MG63 (cell line): ENCODE data around the gene CST9. TPM values are rescaled to one million over a fixed set of nuclear protein-coding genes. Genes with fewer than 3 reads are reported as not detected.

ENCODE experiments used
- total RNA-seq: library from RNA; depleted of rRNA; stranded (reverse); fragments of >200 nt; shearing (Covaris generic); gene quantifications from 2 replicates; pipeline ENCODE4 v1.2.3, GENCODE V29; 2014; ENCODE audit warnings: low replicate concordance; rRNA removed

CST9 gene
- total RNA-seq, 1 experiment from 2014 or later = not detected

Other genes starting within 250 kb of the CST9 start
- gene GZF1, start 243.7 kb downstream of the CST9 start, total RNA-seq = 7.2 and 8.2 TPM in 2 replicates
- 0.82 and 2.6 TPM in 2 replicates for gene NAPB, start 184.4 kb downstream of the CST9 start, total RNA-seq
- not detected in 2 replicates for gene CSTL1, start 166.2 kb downstream of the CST9 start, total RNA-seq
- not detected in 2 replicates for gene CST11, start 153.0 kb downstream of the CST9 start, total RNA-seq
- not detected in 2 replicates for gene CST8, start 114.8 kb downstream of the CST9 start, total RNA-seq
- not detected in 2 replicates for gene CST9L, start 37.4 kb downstream of the CST9 start, total RNA-seq
- gene CST3, start 32.0 kb upstream of the CST9 start, total RNA-seq = 61.5 and 148 TPM in 2 replicates
- gene CST4, start 83.1 kb upstream of the CST9 start, total RNA-seq = not detected in 2 replicates
- not detected in 2 replicates for gene CST1, start 145.0 kb upstream of the CST9 start, total RNA-seq
- gene CST2, start 220.8 kb upstream of the CST9 start, total RNA-seq = not detected in 2 replicates